H1 (cell line): ENCODE results near the gene RILPL2. TPM values are rescaled to one million over a fixed set of nuclear protein-coding genes. Genes with fewer than 3 reads are reported as not detected.

ENCODE experiments used
- CTCF ChIA-PET: fragments of 300-600 bp; sonication (Branson Sonifier 250); formaldehyde crosslinking; loops from one replicate; lab custom pipeline; 2021; ENCODE audit not compliant: partially characterized antibody; lab: Charles Lee
- POLR2A ChIA-PET: fragments of 300-600 bp; sonication (Branson Sonifier 250); formaldehyde crosslinking; loops from one replicate; lab custom pipeline; 2021; ENCODE audit warnings: inconsistent platforms; ENCODE audit not compliant: partially characterized antibody; lab: Charles Lee
- DNase-seq, 2 experiments: peaks; one replicate each; pipeline versions ENCODE4 v3.0.0 to v3.0.0-alpha.2; 2010 to 2022; ENCODE audit warnings: low spot score in 2 of 2, low read depth in 1 of 2, mixed read lengths in 1 of 2
- FAIRE-seq: peaks from 2 replicates; lab custom pipeline; 2011; peaks lifted over from hg19 to GRCh38; lab: Jason Lieb, UNC
- H2AFZ ChIP-seq: 2 replicates; pipeline ENCODE4 v1.8.1; 2012; ENCODE audit warnings: low read length, inconsistent platforms
- H2AK5ac ChIP-seq: 2 replicates; pipeline ENCODE4 v1.6.1; 2013; ENCODE audit warnings: low read depth, low read length
- H2BK120ac ChIP-seq: replicated peaks from 2 replicates; pipeline ENCODE3; 2013; ENCODE audit warnings: low read depth, low read length, inconsistent platforms
- H2BK12ac ChIP-seq: 2 replicates; pipeline ENCODE4 v1.6.1; 2013; ENCODE audit warnings: low read depth, low read length
- H2BK15ac ChIP-seq: 2 replicates; pipeline ENCODE4 v1.6.1; 2013; ENCODE audit warnings: low read length
- H2BK20ac ChIP-seq: 2 replicates; pipeline ENCODE4 v1.6.1; 2013; ENCODE audit warnings: low read length
- H2BK5ac ChIP-seq: 2 replicates; pipeline ENCODE4 v1.6.1; 2013; ENCODE audit warnings: low read depth, low read length
- H3K14ac ChIP-seq: 2 replicates; pipeline ENCODE4 v1.6.1; 2013; ENCODE audit warnings: inconsistent platforms; ENCODE audit not compliant: insufficient read length
- H3K18ac ChIP-seq: 2 replicates; pipeline ENCODE4 v1.6.1; 2013; ENCODE audit warnings: low read length; ENCODE audit errors: extremely low read depth
- H3K23ac ChIP-seq: 2 replicates; pipeline ENCODE4 v1.6.1; 2013; ENCODE audit warnings: inconsistent platforms; ENCODE audit not compliant: insufficient read length
- H3K23me2 ChIP-seq: 2 replicates; pipeline ENCODE4 v1.6.1; 2013; ENCODE audit warnings: low read depth, low read length
- H3K27ac ChIP-seq: 2 replicates; pipeline ENCODE4 v1.6.1; 2011; ENCODE audit warnings: low read depth, low read length, inconsistent platforms
- H3K27me3 ChIP-seq, 4 experiments: replicated peaks in 1 of 4; 1 replicate in 1 of 4; 2 replicates in 3 of 4; pipeline versions ENCODE4 v1.6.1 to v1.8.1; 2011 to 2013; ENCODE audit warnings: low read length in 3 of 4, mild to moderate bottlenecking in 3 of 4, inconsistent platforms in 2 of 4, mixed read lengths in 2 of 4, moderate library complexity in 1 of 4; ENCODE audit not compliant: control insufficient read depth in 3 of 4, insufficient read depth in 3 of 4; ENCODE audit errors: extremely low read depth in 1 of 4
- H3K36me3 ChIP-seq, 4 experiments: 2 replicates each; pipeline versions ENCODE4 v1.6.1 to v1.8.1; 2011 to 2013; ENCODE audit warnings: mild to moderate bottlenecking in 4 of 4, low read length in 3 of 4, moderate library complexity in 2 of 4, control low read depth in 1 of 4, inconsistent platforms in 1 of 4; ENCODE audit not compliant: insufficient read depth in 4 of 4, control insufficient read depth in 2 of 4
- H3K4ac ChIP-seq: replicated peaks from 2 replicates; pipeline ENCODE3; 2013; ENCODE audit warnings: low read length, low read depth, mixed read lengths, inconsistent platforms; ENCODE audit not compliant: insufficient read length
- H3K4me1 ChIP-seq, 4 experiments: replicated peaks in 1 of 4; 1 replicate in 1 of 4; 2 replicates in 3 of 4; pipeline versions ENCODE4 v1.6.1 to v1.8.1; 2011 to 2013; ENCODE audit warnings: low read length in 3 of 4, inconsistent platforms in 2 of 4, mixed read lengths in 1 of 4; ENCODE audit not compliant: insufficient read depth in 4 of 4, control insufficient read depth in 3 of 4
- H3K4me2 ChIP-seq, 2 experiments: 2 replicates each; pipeline versions ENCODE4 v1.6.1 to v1.8.1; 2011 to 2013; ENCODE audit warnings: low read depth in 2 of 2, low read length in 2 of 2, control low read depth in 1 of 2, inconsistent platforms in 1 of 2, mild to moderate bottlenecking in 1 of 2; ENCODE audit not compliant: insufficient read depth in 1 of 2
- H3K4me3 ChIP-seq, 4 experiments: fragments of 200-600, 300-600 bp in 1 of 4; sonication (generic), shearing (Covaris generic), sonication (Bioruptor Twin) in 1 of 4; 2 replicates each; pipeline versions ENCODE4 v1.5.1 to v1.8.1; 2011 to 2016; ENCODE audit warnings: low read length in 4 of 4, low read depth in 3 of 4, control low read depth in 2 of 4, inconsistent platforms in 2 of 4, mild to moderate bottlenecking in 2 of 4, mixed read lengths in 1 of 4, moderate library complexity in 1 of 4; ENCODE audit not compliant: insufficient read depth in 2 of 4; ENCODE audit errors: extremely low read depth in 1 of 4
- H3K56ac ChIP-seq: replicated peaks from 2 replicates; pipeline ENCODE3; 2013; ENCODE audit warnings: low read depth, mild to moderate bottlenecking, mixed read lengths, low read length, inconsistent platforms; ENCODE audit not compliant: insufficient read length
- H3K79me1 ChIP-seq: 2 replicates; pipeline ENCODE4 v1.6.1; 2013; ENCODE audit warnings: low read depth, low read length, control low read depth
- H3K79me2 ChIP-seq, 2 experiments: 2 replicates each; pipeline versions ENCODE4 v1.6.1 to v1.8.1; 2012 to 2013; ENCODE audit warnings: low read length in 2 of 2, mild to moderate bottlenecking in 2 of 2, inconsistent platforms in 1 of 2; ENCODE audit not compliant: insufficient read depth in 2 of 2, control insufficient read depth in 1 of 2
- H3K9ac ChIP-seq, 4 experiments: replicated peaks in 1 of 4; 1 replicate in 1 of 4; 2 replicates in 3 of 4; pipeline versions ENCODE4 v1.6.1 to v1.8.1; 2011 to 2013; ENCODE audit warnings: low read depth in 3 of 4, low read length in 3 of 4, control low read depth in 2 of 4, mild to moderate bottlenecking in 2 of 4, moderate library complexity in 2 of 4, inconsistent platforms in 1 of 4; ENCODE audit errors: extremely low read depth in 1 of 4
- H3K9me3 ChIP-seq, 2 experiments: 2 replicates each; pipeline versions ENCODE4 v1.6.1 to v1.8.1; 2012 to 2013; ENCODE audit warnings: mild to moderate bottlenecking in 2 of 2, moderate library complexity in 2 of 2, control low read depth in 1 of 2, inconsistent platforms in 1 of 2, low read depth in 1 of 2, low read length in 1 of 2, mixed read lengths in 1 of 2; ENCODE audit not compliant: insufficient read depth in 2 of 2
- H4K20me1 ChIP-seq, 2 experiments: replicated peaks in 1 of 2; 2 replicates each; pipeline versions ENCODE3 to v1.8.1; 2011 to 2013; ENCODE audit warnings: inconsistent platforms in 2 of 2, low read length in 2 of 2, mild to moderate bottlenecking in 1 of 2; ENCODE audit not compliant: insufficient read depth in 2 of 2, control insufficient read depth in 1 of 2
- H4K5ac ChIP-seq: 2 replicates; pipeline ENCODE4 v1.6.1; 2013; ENCODE audit warnings: low read length, low read depth, mixed read lengths, inconsistent platforms; ENCODE audit not compliant: insufficient read length
- H4K8ac ChIP-seq: 2 replicates; pipeline ENCODE4 v1.8.0; 2013; ENCODE audit warnings: mild to moderate bottlenecking, moderate library complexity, low read length, inconsistent platforms; ENCODE audit not compliant: insufficient read depth; ENCODE audit errors: extremely low read depth
- H4K91ac ChIP-seq: replicated peaks from 2 replicates; pipeline ENCODE3; 2013; ENCODE audit warnings: low read length, mixed read lengths, inconsistent platforms; ENCODE audit not compliant: insufficient read length
- EP300 ChIP-seq, 2 experiments: IDR thresholded peaks; 1 replicate in 1 of 2; 2 replicates in 1 of 2; pipeline ENCODE4 v1.6.1; 2011 to 2012; ENCODE audit warnings: low read depth in 2 of 2, low read length in 2 of 2, mild to moderate bottlenecking in 2 of 2, borderline replicate concordance in 1 of 2, inconsistent platforms in 1 of 2, moderate library complexity in 1 of 2
- KDM5A ChIP-seq: fragments of 200-600 bp; IDR thresholded peaks from 2 replicates; pipeline ENCODE4 v1.7.1; 2012; ENCODE audit warnings: mild to moderate bottlenecking, low read length, inconsistent platforms, mixed read lengths
- YY1 ChIP-seq: IDR thresholded peaks from 2 replicates; pipeline ENCODE4 v1.6.1; 2011; ENCODE audit warnings: low read depth, mild to moderate bottlenecking, low read length
- WGBS, 2 experiments: shearing (Covaris generic) in 1 of 2; methylation state at CpG; one replicate each; pipeline versions ENCODE4 v1.1.6 to v1.1.7; 2013 to 2015; ENCODE audit warnings: low lambda C conversion rate in 2 of 2, mixed read lengths in 2 of 2, inconsistent platforms in 1 of 2, low coverage in 1 of 2, missing lambda C conversion rate in 1 of 2; ENCODE audit not compliant: insufficient replicate concordance in 2 of 2, insufficient coverage in 1 of 2, insufficient read length in 1 of 2; ENCODE audit errors: extremely low coverage in 1 of 2, missing lambda C conversion rate in 1 of 2; 5-methylcytosine and 5-hydroxymethylcytosine counted together
- polyA plus RNA-seq, 7 experiments: library from polyadenylated mRNA; depleted of rRNA in 3 of 7; stranded (reverse) in 5 of 7; unstranded in 2 of 7; fragments of >200 nt in 5 of 7; fragments of 200-250 nt in 2 of 7; gene quantifications; 1 replicate in 5 of 7; 2 replicates in 1 of 7; 4 replicates in 1 of 7; pipeline versions ENCODE4 v1.2.1 to v1.2.3, GENCODE V29; 2011 to 2013; ENCODE audit warnings: missing spikeins in 2 of 7, mixed read lengths in 2 of 7
- total RNA-seq: library from RNA; stranded (reverse); fragmentation: NEBNext Ultra II Directional; extraction: Animal tissue kit (Norgen Biotek cat#: 25700); gene quantifications from 2 replicates; pipeline ENCODE4 v1.2.1, GENCODE V29; 2021

Gene RILPL2
- total and polyA plus RNA-seq, 2 of the 8 experiments (the other 6 are each of a cell fraction or from before 2014, with no cell fraction given), result 0.77 to 1.4 TPM

DNA sequence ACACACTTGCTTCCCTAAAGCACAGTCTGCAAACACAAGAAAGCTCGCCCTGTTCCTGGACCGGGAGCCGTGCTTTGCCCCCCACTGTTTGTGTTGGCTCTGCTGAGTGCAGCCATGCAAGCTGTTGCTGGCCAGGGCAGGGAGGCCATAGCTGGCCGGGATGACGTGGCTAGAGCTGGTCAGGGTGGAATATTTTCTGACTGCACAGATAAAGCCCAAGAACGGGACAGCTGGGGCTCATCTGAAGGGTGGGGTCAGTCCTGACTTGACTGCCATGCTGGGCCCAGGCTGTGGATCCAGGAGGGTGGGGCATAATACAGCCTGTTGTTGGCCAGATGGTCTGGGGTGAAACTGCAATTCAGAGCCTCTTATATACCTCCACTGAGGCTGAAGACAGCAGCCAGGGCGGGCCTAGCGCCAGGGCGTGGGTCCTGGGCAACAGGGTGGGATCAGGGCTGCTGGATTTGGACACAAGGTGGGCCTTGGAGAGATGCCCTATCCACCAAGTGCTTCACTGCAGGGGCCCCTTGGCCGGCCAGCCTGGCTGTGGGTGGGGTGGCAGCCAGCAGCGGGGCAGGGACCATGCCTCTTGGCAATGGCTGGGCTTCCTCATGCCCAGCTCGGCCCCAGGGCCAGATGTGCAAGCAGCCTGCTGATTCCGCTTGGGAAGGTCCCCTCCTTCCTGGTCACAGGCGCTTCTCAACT lies 37.8 kb downstream of the RILPL2 start:
- H3K56ac ChIP-seq, result no peak overlapping the region
- no peak overlapping the region for H3K14ac ChIP-seq
- no peak overlapping the region for H2BK5ac ChIP-seq
- TF ChIP-seq YY1, result no peak
- no peak for TF ChIP-seq KDM5A
- TF ChIP-seq EP300 (IDR thresholded peaks at IDR 0.05; ENCODE audit: borderline replicate concordance in 1 of 2, low read depth in 2 of 2, low read length in 2 of 2), result no peak
- peaks cover 22 to 42% of the 10 kb centered on the region in 2 experiments for H4K20me1 ChIP-seq
- H4K5ac ChIP-seq, result no peak overlapping the region
- H4K8ac ChIP-seq, result no peak overlapping the region
- no peak overlapping the region for H2AK5ac ChIP-seq
- no peak overlapping the region for H3K18ac ChIP-seq
- no peaks in the 10 kb centered on the region for H3K79me1 ChIP-seq
- no peak overlapping the region for H3K27ac ChIP-seq
- H2BK12ac ChIP-seq, result no peak overlapping the region
- FAIRE-seq (no peak), DNase-seq (no peak)
- 91% methylated on average over 14 of the region's 14 CpGs; no CpG with 5 or more reads in 1 of the 2 experiments for WGBS, 2 experiments
- H3K4ac ChIP-seq, result no peak overlapping the region
- peaks cover 8 to 48% (median 37%) of the 10 kb centered on the region in 4 experiments for H3K27me3 ChIP-seq
- H3K4me1 ChIP-seq, result peaks cover 2 to 6% (median 5%) of the 10 kb centered on the region in 4 experiments; a peak in 6 of 7 replicates
- H3K23ac ChIP-seq, result no peak overlapping the region
- no peak overlapping the region for H2BK120ac ChIP-seq
- no peaks in the 10 kb centered on the region for H3K9me3 ChIP-seq
- no peaks in the 10 kb centered on the region for H3K23me2 ChIP-seq
- H3K4me2 ChIP-seq, result no peak overlapping the region
- H3K4me3 ChIP-seq, result no peak overlapping the region
- no peak overlapping the region for H2BK20ac ChIP-seq
- POLR2A ChIA-PET, result interaction anchor here (1.3 to 1.8 kb wide), 3 partner anchors 9 to 122 kb away, joined by 3 to 5 read pairs (median 3); no protein-coding TSS in a partner anchor
- no peak overlapping the region for H3K9ac ChIP-seq
- CTCF ChIA-PET, result interaction anchor here (2.0 kb wide), 1 partner anchor 33 kb away, joined by 4 read pairs; no protein-coding TSS in a partner anchor
- H3K36me3 ChIP-seq, result peaks cover 2 to 14% (median 8%) of the 10 kb centered on the region in 4 experiments; a peak in 6 of 8 replicates
- no peaks in the 10 kb centered on the region for H3K79me2 ChIP-seq
- H2AFZ ChIP-seq, result no peak overlapping the region
- H2BK15ac ChIP-seq, result no peak overlapping the region
- H4K91ac ChIP-seq, result no peak overlapping the region
